ENCODE data around the gene ZNF518A. TPM values are rescaled to one million over a fixed set of nuclear protein-coding genes. Genes with fewer than 3 reads are reported as not detected.

The ZNF518A gene
- total and polyA plus RNA-seq, 2 of the 13 experiments (the other 11 are each of a cell fraction or from before 2014, with no cell fraction given), result 21.7 to 37.1 TPM

GRCh38 chr10:96089116-96089515, 41.0 kb upstream of the ZNF518A start:
- no peaks in the 10 kb centered on the region for H4K20me1 ChIP-seq (ENCODE audit: insufficient read depth, low read length)
- H3K9ac ChIP-seq (ENCODE audit: insufficient read depth, low read depth, low read length), result peak overlapping the region; percentile 92
- no peaks in the 10 kb centered on the region for H3K9me3 ChIP-seq (ENCODE audit: low read length)
- H2AFZ ChIP-seq (ENCODE audit: low read length), result no peak overlapping the region
- peak overlapping the region; percentile 92 for H3K4me2 ChIP-seq (ENCODE audit: low read depth, low read length)
- ChIA-PET POLR2A (interaction anchor here (0.8 to 3.3 kb wide), 14 partner anchors 9 to 140 kb away, joined by 3 to 325 read pairs (median 4); partner anchors contain the start of genes CCNJ and ZNF518A), CTCF (ENCODE audit: low intra/inter-chr PET ratio, low total read pairs) (no interaction called here)
- ATAC-seq, result 0 out of 3 replicates have a peak, but pooled peaks have one; percentile 16
- H3K27ac ChIP-seq (ENCODE audit: extremely low read length, insufficient read depth, low read length), result peak overlapping the region; percentile 100
- BruUV-seq (replicated peaks), result no TSS peak
- in situ Hi-C loops (cut with HindIII; ENCODE audit: extremely low pct_ligation_motif_present, low pct_unique_long_range_greater_than_20kb), result no loop called here
- H3K27me3 ChIP-seq (ENCODE audit: control insufficient read depth in 1 of 2, insufficient read depth in 2 of 2, low read length in 2 of 2), result no peaks in the 10 kb centered on the region; a peak in 1 of 5 replicates
- WGBS (ENCODE audit: low lambda C conversion rate), result 1% methylated on average over 2 of the region's 2 CpGs
- no peaks in the 10 kb centered on the region for H3K36me3 ChIP-seq (replicated peaks in 1 of 2; ENCODE audit: control insufficient read depth in 1 of 2, insufficient read depth in 2 of 2, low read length in 2 of 2)
- peaks cover 53% of the 10 kb centered on the region for H3K4me1 ChIP-seq (ENCODE audit: insufficient read depth, low read length)
- TF ChIP-seq KLF6 (CRISPR knock-in tag; IDR thresholded peaks at IDR 0.05), result 0 out of 2 replicates have a peak, but pooled peaks have one; percentile 3
- no peak for TF ChIP-seq TBX3 (IDR thresholded peaks at IDR 0.05; ENCODE audit: borderline replicate concordance)
- TF ChIP-seq, protein P1, sequence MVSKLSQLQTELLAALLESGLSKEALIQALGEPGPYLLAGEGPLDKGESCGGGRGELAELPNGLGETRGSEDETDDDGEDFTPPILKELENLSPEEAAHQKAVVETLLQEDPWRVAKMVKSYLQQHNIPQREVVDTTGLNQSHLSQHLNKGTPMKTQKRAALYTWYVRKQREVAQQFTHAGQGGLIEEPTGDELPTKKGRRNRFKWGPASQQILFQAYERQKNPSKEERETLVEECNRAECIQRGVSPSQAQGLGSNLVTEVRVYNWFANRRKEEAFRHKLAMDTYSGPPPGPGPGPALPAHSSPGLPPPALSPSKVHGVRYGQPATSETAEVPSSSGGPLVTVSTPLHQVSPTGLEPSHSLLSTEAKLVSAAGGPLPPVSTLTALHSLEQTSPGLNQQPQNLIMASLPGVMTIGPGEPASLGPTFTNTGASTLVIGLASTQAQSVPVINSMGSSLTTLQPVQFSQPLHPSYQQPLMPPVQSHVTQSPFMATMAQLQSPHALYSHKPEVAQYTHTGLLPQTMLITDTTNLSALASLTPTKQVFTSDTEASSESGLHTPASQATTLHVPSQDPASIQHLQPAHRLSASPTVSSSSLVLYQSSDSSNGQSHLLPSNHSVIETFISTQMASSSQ (IDR thresholded peaks at IDR 0.05; ENCODE audit: low read depth), result peak; percentile 58; the same call in 1 of the 2 replicates
- TF ChIP-seq, protein P1 (CRISPR knock-in tag; IDR thresholded peaks at IDR 0.05; ENCODE audit: borderline replicate concordance), result no peak
- TF ChIP-seq MBNL3 (CRISPR knock-in tag; conservative IDR thresholded peaks at IDR 0.05), result no peak
- TF ChIP-seq ZNF883 (CRISPR knock-in tag; IDR thresholded peaks at IDR 0.05; ENCODE audit: not compliant biosample characterization), result no peak
- TF ChIP-seq CAMTA2 (CRISPR knock-in tag; IDR thresholded peaks at IDR 0.05; ENCODE audit: borderline replicate concordance), result no peak
- peak; percentile 13; the same call in 1 of the 2 replicates for TF ChIP-seq NCOR1 (IDR thresholded peaks at IDR 0.05; ENCODE audit: borderline replicate concordance, low read length)
- TF ChIP-seq, protein P2, sequence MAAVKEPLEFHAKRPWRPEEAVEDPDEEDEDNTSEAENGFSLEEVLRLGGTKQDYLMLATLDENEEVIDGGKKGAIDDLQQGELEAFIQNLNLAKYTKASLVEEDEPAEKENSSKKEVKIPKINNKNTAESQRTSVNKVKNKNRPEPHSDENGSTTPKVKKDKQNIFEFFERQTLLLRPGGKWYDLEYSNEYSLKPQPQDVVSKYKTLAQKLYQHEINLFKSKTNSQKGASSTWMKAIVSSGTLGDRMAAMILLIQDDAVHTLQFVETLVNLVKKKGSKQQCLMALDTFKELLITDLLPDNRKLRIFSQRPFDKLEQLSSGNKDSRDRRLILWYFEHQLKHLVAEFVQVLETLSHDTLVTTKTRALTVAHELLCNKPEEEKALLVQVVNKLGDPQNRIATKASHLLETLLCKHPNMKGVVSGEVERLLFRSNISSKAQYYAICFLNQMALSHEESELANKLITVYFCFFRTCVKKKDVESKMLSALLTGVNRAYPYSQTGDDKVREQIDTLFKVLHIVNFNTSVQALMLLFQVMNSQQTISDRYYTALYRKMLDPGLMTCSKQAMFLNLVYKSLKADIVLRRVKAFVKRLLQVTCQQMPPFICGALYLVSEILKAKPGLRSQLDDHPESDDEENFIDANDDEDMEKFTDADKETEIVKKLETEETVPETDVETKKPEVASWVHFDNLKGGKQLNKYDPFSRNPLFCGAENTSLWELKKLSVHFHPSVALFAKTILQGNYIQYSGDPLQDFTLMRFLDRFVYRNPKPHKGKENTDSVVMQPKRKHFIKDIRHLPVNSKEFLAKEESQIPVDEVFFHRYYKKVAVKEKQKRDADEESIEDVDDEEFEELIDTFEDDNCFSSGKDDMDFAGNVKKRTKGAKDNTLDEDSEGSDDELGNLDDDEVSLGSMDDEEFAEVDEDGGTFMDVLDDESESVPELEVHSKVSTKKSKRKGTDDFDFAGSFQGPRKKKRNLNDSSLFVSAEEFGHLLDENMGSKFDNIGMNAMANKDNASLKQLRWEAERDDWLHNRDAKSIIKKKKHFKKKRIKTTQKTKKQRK (IDR thresholded peaks at IDR 0.05; ENCODE audit: low read length), result no peak
- peak; percentile 82 for TF ChIP-seq HNRNPUL1 (IDR thresholded peaks at IDR 0.05; ENCODE audit: low read depth, low read length)
- TF ChIP-seq, protein P3, sequence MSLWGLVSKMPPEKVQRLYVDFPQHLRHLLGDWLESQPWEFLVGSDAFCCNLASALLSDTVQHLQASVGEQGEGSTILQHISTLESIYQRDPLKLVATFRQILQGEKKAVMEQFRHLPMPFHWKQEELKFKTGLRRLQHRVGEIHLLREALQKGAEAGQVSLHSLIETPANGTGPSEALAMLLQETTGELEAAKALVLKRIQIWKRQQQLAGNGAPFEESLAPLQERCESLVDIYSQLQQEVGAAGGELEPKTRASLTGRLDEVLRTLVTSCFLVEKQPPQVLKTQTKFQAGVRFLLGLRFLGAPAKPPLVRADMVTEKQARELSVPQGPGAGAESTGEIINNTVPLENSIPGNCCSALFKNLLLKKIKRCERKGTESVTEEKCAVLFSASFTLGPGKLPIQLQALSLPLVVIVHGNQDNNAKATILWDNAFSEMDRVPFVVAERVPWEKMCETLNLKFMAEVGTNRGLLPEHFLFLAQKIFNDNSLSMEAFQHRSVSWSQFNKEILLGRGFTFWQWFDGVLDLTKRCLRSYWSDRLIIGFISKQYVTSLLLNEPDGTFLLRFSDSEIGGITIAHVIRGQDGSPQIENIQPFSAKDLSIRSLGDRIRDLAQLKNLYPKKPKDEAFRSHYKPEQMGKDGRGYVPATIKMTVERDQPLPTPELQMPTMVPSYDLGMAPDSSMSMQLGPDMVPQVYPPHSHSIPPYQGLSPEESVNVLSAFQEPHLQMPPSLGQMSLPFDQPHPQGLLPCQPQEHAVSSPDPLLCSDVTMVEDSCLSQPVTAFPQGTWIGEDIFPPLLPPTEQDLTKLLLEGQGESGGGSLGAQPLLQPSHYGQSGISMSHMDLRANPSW (CRISPR knock-in tag; IDR thresholded peaks at IDR 0.05; ENCODE audit: borderline replicate concordance), result no peak
- peak overlapping the region; percentile 60 to 90 (median 88) for H3K4me3 ChIP-seq (replicated peaks in 1 of 3; ENCODE audit: insufficient read depth in 1 of 3, low read depth in 2 of 3, low read length in 3 of 3)
- intact Hi-C loops (cut with micrococcal nuclease; ENCODE audit: unreplicated experiment), result no loop called here
- peak; percentile 47 for FAIRE-seq
- peak; percentile 30 for DNase-seq (ENCODE audit: low spot score)
- no peaks in the 10 kb centered on the region for H3K79me2 ChIP-seq (ENCODE audit: insufficient read depth, low read length)
